NCI-H128 (cell line): ENCODE results near the gene DENND4B.
"Not testable (repeated sequence)": the region's sequence is repeated elsewhere in the genome, so short reads cannot be mapped to it uniquely, and the experiment has no call there.

ENCODE experiments used
- DNase-seq: peaks from one replicate; lab custom pipeline; 2025; ENCODE audit not compliant: unreplicated experiment; lab: John Stamatoyannopoulos, UW

DENND4B gene, protein sequence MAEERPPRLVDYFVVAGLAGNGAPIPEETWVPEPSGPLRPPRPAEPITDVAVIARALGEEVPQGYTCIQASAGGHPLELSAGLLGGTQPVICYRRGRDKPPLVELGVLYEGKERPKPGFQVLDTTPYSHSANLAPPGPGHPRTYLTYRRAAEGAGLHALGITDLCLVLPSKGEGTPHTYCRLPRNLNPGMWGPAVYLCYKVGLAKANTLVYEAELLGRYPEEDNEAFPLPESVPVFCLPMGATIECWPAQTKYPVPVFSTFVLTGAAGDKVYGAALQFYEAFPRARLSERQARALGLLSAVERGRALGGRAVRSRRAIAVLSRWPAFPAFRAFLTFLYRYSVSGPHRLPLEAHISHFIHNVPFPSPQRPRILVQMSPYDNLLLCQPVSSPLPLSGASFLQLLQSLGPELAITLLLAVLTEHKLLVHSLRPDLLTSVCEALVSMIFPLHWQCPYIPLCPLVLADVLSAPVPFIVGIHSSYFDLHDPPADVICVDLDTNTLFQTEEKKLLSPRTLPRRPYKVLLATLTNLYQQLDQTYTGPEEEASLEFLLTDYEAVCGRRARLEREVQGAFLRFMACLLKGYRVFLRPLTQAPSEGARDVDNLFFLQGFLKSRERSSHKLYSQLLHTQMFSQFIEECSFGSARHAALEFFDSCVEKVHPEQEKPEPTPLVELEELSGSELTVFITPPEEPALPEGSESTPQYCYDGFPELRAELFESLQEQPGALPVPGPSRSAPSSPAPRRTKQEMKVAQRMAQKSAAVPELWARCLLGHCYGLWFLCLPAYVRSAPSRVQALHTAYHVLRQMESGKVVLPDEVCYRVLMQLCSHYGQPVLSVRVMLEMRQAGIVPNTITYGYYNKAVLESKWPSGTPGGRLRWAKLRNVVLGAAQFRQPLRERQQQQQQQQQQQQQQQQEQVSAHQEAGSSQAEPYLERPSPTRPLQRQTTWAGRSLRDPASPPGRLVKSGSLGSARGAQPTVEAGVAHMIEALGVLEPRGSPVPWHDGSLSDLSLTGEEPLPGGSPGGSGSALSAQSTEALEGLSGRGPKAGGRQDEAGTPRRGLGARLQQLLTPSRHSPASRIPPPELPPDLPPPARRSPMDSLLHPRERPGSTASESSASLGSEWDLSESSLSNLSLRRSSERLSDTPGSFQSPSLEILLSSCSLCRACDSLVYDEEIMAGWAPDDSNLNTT (N-terminal part only)

GRCh38 chr1:153946622-153947241 lies at the start of gene DENND4B:
DENND4B (minus strand) TSS chr1:153946718; CDS start chr1:153944374, 2,344 bp downstream.
- DNase-seq: peak; percentile 63

DNA sequence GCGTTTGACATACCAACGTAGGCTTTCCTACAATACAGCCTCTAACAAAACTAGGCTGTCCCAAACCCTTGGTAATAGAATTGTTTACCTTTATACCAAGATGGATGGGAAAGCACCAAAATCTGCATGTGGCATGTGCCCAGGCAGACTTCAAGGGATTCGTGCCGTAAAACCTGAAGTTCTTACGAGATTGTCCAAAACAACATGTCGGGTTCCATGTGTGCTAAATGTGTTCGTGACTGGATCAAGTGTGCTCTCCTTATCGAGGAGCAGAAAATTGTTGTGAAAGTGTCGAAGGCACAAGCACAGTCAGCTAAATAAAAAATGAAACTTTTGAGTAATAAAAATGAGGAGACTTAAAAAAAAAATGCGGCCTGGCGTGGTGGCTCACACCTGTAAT lies 49.1 kb upstream of the DENND4B start:
- no peak for DNase-seq

DNA sequence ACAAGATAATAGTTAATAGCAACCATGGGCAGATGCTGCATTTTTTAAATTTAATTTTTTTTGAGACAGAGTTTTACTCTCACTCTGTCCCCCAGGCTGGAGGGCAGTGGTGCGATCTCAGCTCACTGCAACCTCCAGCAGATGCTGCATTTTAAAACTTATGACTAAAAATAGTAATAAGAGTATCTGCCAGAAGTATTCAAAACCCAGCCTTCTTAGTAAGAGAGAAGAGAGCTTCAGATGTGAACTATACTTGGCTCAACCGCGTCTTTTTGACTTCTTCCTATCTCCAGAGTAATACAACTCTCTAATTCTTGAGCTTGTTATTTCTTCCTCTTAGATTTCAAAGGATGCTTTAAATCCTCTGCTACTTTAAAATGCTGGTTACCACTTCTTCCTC lies 48.7 kb upstream of the DENND4B start:
- DNase-seq: no peak

GRCh38 chr1:153991806-153992205 lies 45.3 kb upstream of the DENND4B start:
- DNase-seq: no peak

DNA sequence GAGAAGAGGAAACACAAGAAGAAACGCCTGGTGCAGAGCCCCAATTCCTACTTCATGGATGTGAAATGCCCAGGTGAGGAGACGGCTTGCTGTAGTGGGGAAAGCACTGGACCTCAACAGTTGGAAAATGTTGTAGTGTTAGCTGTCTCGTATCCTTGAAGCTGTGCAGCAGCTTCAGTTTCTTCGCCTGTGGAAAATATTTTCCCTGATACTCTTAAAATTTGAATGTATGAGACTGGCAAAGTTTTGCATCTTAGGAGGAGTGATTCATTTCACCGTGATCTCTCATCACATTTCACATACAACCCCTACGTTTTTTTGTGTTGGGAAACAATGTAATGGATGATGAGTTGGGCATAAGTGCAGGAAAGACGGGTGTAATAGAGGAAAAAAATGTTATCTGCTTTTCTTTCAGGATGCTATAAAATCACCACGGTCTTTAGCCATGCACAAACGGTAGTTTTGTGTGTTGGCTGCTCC lies 44.7 kb upstream of the DENND4B start:
- DNase-seq: no peak

- peak; percentile 98 for DNase-seq
Observed at GRCh38 chr1:153990468-153991150, 44.1 kb upstream of the DENND4B start, which contains the start of gene RPS27. RPS27 (plus strand) TSS chr1:153990762; CDS start chr1:153990797, 35 bp downstream.

GRCh38 chr1:153987621-153988020 lies 41.1 kb upstream of the DENND4B start:
- DNase-seq: no peak

DNA sequence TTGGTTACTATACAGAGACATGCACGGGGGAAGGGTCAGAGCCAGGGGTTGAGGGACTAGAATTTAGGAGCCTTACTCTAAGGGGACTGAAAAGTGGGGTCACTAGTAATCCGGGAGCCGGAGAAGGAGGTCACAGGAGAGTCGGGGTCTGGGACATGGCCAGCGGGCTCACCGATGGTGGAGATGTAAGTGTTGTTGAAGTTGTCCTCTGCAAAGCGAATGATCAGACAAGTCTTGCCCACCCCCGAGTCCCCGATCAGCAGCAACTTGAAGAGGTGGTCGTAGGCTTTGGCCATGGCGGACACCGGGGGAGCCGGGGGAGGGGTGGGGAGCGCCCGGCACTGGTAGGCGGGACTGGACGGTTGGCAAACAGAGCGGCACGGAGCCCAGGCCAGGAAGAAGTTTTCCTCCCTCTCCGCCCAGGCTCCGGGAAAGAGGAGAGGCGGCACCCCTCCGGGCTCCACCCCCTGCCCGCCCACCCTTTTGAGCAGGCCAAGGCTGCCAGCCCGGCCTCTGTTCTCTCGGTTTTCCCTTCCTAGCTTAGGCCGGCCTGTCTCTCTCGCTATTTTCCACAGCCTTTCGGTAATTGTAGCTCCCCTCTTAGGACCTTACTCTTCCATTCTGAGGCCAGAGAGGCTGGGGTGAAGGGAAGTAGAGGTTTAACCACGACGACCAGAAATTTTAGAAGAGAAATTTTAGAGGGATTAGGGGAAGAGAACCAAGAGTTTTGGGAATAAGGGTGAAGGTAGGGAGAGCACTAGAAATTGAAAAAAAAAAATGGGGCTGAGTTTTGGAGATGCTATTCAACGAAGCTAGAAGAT lies 39.6 kb upstream of the DENND4B start, which contains the start of gene RAB13:
Gene RAB13, minus strand, starts transcription at position 399 of the 821 bp plus-strand sequence. Its CDS starts 103 bp downstream, at position 296.
- peak; percentile 48 for DNase-seq

DNA sequence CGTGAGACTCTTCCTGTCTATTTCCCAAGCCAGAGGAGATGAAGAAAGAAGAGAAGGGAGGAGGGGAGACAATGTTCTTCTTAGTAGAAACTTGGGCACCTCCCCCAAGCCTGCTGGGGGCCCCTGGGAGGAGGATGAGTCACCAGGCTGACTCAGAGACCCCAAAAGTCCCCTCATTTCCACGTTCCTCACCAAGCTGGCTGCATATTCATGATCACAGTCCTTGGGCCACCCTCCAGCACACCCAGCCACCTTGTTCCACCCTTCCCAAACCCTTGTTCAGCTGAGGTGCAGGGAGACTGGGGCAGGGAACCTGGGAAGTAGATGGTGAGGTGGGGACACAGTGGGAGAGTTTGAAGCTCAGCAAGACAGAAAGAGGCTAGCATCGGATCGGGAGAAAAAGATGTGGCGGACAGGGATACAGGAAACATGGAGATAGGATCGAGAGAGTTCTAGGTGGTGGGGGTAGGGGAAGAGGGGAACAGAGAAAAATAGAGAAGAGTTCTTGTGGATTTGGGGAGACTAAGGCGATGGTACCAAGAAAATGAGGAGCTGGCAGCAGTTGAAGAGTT lies 38.9 kb upstream of the DENND4B start:
- DNase-seq: no peak

GRCh38 chr1:153984123-153984894 lies 37.8 kb upstream of the DENND4B start:
- no peak for DNase-seq

GRCh38 chr1:153981735-153982134 lies 35.2 kb upstream of the DENND4B start:
- not testable (repeated sequence) for DNase-seq

DNA sequence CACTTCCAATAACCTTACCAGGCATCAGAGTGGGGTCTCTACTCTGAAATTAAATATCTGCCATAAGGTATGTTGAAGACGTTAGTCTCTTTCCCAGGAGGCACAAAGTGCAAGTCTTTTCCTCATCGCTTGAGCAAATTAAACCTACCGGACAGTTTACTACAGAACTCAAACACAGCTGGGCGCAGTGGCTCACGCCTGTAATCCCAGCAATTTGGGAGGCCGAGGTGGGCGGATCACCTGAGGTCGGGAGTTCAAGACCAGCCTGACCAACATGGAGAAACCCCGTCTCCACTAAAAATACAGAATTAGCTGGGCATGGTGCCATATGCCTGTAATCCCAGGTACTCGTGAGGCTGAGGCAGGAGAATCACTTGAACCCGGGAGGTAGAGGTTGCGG lies 32.6 kb upstream of the DENND4B start:
- not testable (repeated sequence) for DNase-seq

DNA sequence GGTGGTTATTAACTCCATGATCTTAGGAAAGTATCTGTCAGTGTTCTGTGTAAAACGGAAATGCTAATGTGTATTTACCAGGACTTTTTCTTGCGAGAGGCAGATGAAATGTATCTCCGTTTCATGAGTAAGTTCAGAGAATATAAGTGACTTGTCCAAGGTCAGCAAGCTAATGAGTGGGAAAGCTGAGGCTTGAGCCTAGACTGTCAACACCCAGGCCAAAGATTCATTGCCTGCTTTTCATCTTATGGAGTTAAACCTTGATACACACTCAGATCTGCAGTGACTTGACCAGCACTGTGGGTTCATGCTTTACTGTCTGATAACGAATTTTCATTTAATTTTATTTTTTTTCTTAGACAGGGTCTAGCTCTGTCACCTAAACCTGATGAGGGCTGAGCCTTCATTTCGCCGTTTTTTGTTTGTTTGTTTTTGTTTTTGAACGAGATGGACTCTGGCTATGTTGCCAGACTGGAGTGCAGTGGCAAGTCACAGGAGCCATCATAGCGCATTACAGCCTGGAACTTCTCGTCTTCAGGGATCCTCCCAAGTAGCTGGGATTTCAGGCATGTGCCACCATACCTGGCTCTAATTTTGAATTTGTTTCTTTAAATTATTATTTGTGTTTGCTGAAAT lies 31.9 kb upstream of the DENND4B start:
- no peak for DNase-seq

DNA sequence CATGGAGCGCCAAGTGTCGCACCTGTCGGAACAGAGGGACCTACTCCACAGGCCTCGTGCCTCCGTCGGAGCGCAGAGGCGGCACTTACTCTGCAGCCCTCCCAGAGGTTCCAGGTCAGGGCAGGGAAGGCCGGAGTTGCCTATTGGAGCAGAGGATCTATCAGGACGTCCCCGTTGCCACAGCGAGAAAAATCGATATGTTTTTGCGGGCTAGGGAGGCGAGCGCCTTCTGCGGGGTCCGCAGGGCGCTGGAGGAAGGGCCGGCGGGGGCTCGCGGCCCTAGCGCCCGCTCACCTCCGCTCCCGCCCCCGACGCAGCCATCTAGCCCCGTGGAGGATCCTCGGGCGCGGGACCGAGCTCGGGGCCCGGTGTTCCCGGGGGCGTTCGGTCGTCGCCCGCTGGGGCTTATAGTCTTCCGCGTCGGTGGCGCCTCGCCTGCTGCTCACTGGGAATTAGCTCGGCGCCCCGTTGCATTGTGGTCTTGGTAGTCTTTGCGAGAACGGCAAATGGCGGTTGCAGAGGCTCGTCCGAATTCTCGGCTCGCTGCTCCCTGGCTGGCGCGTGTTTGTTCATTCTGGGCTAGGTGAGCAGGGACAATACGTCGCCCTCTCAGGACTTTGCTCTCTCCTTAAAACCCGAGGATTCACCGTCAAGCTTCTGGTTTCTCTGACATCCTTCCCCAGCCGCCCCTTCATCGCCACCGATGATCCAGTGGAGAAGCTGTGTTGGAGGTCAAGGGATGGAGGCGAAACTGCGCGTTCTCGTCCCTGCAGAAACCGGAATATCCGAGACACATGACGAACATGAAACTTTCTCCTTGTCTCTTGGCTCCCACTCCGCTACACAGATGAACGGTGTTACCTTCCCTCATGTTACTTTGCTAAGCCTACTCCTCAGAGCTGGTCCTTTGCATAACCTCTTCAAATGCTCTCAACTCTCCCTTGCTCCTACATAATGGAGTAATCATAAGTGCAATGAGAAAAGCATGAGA lies 31.0 kb upstream of the DENND4B start, which contains the start of gene JTB:
Gene JTB, minus strand, starts transcription at position 425 of the 991 bp plus-strand sequence. Its CDS starts 422 bp downstream, at position 3.
- DNase-seq: peak; percentile 87

- DNase-seq: no peak
Observed at GRCh38 chr1:153976819-153977249, 30.3 kb upstream of the DENND4B start.

- DNase-seq: no peak
Observed at GRCh38 chr1:153973525-153973924, 27.0 kb upstream of the DENND4B start.
